ENCODE data around the gene RANBP17. TPM values are rescaled to one million over a fixed set of nuclear protein-coding genes. Genes with fewer than 3 reads are reported as not detected.
"Not testable (repeated sequence)": the region's sequence is repeated elsewhere in the genome, so short reads cannot be mapped to it uniquely, and the experiment has no call there.

The RANBP17 gene
- total RNA-seq, 2 donors from 2014 or later: not detected

- not testable (repeated sequence) for H3K36me3 Mint-ChIP-seq (ENCODE audit: low read depth); H3K4me3 Mint-ChIP-seq; DNase-seq; H3K9me3 ChIP-seq (ENCODE audit: control insufficient read depth, low read length, poor library complexity, severe bottlenecking); H3K27me3 Mint-ChIP-seq; ATAC-seq; H3K27ac Mint-ChIP-seq; H3K4me1 Mint-ChIP-seq
Measured at GRCh38 chr5:170935534-170936218, 73.9 kb downstream of the RANBP17 start.

DNA sequence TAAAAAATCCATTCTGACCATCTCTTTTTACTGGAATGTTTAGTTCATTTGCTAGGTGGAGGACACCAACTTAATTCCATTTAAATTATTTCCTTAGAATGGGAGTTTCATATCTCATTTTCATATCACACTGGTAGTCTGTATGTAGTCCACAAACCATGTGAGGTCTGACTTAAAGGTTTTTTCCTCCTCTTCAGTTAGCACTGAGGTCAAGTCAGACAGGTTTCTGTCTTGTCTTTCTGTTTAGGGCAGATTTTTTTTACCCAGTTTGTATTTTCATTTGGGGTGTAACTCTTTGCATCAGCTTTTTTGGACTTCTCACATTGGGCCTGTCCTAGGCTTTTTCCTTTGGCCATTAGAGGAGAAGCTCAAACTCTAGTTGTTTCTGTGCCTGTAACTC lies 75.3 kb downstream of the RANBP17 start:
- H3K9me3 ChIP-seq (ENCODE audit: control insufficient read depth, low read length, poor library complexity, severe bottlenecking): no peaks in the 10 kb centered on the region
- H3K36me3 Mint-ChIP-seq (ENCODE audit: low read depth): peaks cover 2% of the 10 kb centered on the region
- no peak overlapping the region for H3K27ac Mint-ChIP-seq
- H3K4me3 Mint-ChIP-seq: no peak overlapping the region
- no peaks in the 10 kb centered on the region for H3K4me1 Mint-ChIP-seq
- H3K27me3 Mint-ChIP-seq: no peaks in the 10 kb centered on the region
- no peak for ATAC-seq
- DNase-seq: no peak

DNA sequence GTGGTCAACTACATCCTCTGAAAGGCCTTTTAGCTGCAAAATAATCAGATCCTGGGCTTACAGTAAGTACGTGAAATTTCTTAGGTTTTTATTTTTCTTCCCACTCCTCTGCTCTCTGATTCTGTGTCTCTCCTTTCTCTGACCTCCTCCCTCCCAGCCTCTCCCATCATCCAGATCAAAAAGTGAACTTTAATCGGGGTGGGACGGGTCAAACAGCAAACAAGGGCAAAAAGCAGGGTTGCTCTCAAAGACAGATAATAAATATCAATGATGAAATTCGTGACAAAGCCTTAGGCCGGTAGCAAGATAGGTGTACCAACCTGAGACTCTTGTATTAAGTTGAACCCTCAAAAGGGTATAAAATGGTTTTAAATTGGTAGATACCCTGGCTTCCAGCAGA lies 76.1 kb downstream of the RANBP17 start:
- ATAC-seq (no peak), DNase-seq (no peak)
- Mint-ChIP-seq H3K36me3 (ENCODE audit: low read depth) (peaks cover 2% of the 10 kb centered on the region), H3K4me3 (no peak overlapping the region), H3K27ac (no peak overlapping the region), H3K27me3 (no peaks in the 10 kb centered on the region), H3K4me1 (no peaks in the 10 kb centered on the region)
- H3K9me3 ChIP-seq (ENCODE audit: control insufficient read depth, low read length, poor library complexity, severe bottlenecking): no peaks in the 10 kb centered on the region

GRCh38 chr5:170939178-170939577 lies 77.4 kb downstream of the RANBP17 start:
- Mint-ChIP-seq H3K27me3 (no peaks in the 10 kb centered on the region), H3K4me3 (no peak overlapping the region), H3K27ac (no peak overlapping the region), H3K4me1 (no peaks in the 10 kb centered on the region), H3K36me3 (ENCODE audit: low read depth) (no peaks in the 10 kb centered on the region)
- no peaks in the 10 kb centered on the region for H3K9me3 ChIP-seq (ENCODE audit: control insufficient read depth, low read length, poor library complexity, severe bottlenecking)
- ATAC-seq: no peak
- DNase-seq: no peak

DNA sequence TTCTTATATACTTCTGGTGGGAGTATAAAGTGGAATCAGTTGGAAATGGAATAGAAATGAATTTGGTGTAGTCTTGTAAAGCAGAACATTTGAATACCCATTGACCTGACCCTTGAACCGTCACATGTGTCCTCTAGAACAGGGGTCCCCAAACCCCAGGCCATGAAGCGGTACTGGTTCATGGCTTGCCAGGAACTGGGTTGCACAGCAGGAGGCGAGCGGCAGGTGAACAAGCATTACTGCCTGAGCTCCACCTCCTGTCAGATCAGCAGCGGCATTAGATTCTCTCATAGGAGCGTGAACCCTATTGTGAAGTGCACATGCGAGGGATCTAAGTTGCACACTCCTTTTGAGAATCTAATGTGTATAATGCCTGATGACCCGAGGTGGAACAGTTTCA lies 80.0 kb downstream of the RANBP17 start:
- DNase-seq (no peak), ATAC-seq (no peak)
- Mint-ChIP-seq H3K27ac (no peak overlapping the region), H3K4me3 (no peak overlapping the region), H3K4me1 (no peaks in the 10 kb centered on the region), H3K27me3 (peaks cover 7% of the 10 kb centered on the region), H3K36me3 (ENCODE audit: low read depth) (no peaks in the 10 kb centered on the region)
- H3K9me3 ChIP-seq (ENCODE audit: control insufficient read depth, low read length, poor library complexity, severe bottlenecking): no peaks in the 10 kb centered on the region

DNA sequence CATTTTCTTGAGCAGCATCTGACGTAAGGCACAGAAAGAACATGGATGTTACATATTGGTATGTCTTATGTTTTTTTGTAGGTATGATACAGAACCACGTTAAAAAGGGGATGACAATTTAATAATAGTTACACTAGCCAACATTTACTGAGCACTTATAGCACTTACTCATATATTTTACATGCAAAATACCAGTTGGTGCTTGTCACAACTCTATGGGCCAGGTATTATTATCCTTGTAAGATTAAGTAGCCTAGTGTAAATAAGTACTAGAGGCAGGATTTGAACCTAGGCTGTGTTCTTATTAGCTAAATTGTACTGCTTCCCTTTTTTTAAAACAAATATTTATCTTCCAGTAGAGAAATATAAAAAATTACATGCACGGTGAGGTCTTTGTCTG lies 83.5 kb downstream of the RANBP17 start:
- Mint-ChIP-seq H3K4me1 (no peaks in the 10 kb centered on the region), H3K27ac (no peak overlapping the region), H3K4me3 (no peak overlapping the region), H3K36me3 (ENCODE audit: low read depth) (no peaks in the 10 kb centered on the region), H3K27me3 (peaks cover 7% of the 10 kb centered on the region)
- ATAC-seq (no peak), DNase-seq (no peak)
- H3K9me3 ChIP-seq (ENCODE audit: control insufficient read depth, low read length, poor library complexity, severe bottlenecking): no peaks in the 10 kb centered on the region

DNA sequence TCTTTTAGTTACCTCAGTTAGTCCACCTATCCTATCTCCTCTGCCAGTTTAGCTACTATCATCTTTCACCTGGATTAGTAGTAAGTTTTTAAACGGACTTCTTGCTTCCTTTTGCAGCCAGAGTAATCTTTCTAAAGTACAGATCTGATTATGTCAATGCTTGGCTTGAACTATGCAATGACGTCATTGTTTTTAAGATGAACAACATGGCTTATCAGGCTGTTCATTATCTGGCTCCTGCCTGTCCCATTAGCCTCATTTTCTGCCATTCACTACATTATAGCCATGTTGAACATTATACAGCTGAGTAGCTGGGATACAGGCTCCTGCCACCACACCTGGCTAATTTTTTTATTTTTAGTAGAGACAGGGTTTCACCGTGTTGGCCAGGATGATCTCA lies 98.7 kb downstream of the RANBP17 start:
- no peaks in the 10 kb centered on the region for H3K36me3 Mint-ChIP-seq (ENCODE audit: low read depth)
- no peaks in the 10 kb centered on the region for H3K4me1 Mint-ChIP-seq
- H3K27ac Mint-ChIP-seq: no peak overlapping the region
- H3K9me3 ChIP-seq (ENCODE audit: control insufficient read depth, low read length, poor library complexity, severe bottlenecking): no peaks in the 10 kb centered on the region
- ATAC-seq (no peak), DNase-seq (no peak)
- H3K4me3 Mint-ChIP-seq: no peak overlapping the region
- no peaks in the 10 kb centered on the region for H3K27me3 Mint-ChIP-seq

- Mint-ChIP-seq H3K36me3 (ENCODE audit: low read depth) (no peaks in the 10 kb centered on the region), H3K4me3 (no peak overlapping the region), H3K4me1 (no peaks in the 10 kb centered on the region), H3K27me3 (no peaks in the 10 kb centered on the region), H3K27ac (no peak overlapping the region)
- ATAC-seq (no peak), DNase-seq (no peak)
- no peaks in the 10 kb centered on the region for H3K9me3 ChIP-seq (ENCODE audit: control insufficient read depth, low read length, poor library complexity, severe bottlenecking)
Measured at GRCh38 chr5:170963521-170963920, 101.7 kb downstream of the RANBP17 start.

DNA sequence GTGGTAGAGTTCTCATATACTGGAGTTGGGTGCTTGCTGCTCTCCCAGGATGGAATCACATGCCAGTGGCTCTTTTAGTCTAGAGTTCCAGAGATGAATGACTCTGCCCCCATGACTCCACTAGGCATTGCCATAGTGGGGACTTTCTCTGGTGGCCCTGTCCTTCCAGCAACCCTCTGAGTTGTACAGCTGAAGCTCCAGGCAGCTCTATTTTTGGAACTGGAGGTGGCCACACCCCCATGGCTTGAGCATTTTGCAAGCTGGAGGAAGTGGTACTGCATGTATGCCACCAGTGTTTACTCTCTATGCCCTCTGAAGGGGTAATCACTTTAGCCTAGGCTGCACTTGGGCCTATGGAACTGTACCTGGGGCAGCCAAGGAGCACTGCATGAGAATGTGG lies 112.6 kb downstream of the RANBP17 start:
- Mint-ChIP-seq H3K4me1 (no peaks in the 10 kb centered on the region), H3K4me3 (no peak overlapping the region), H3K36me3 (ENCODE audit: low read depth) (no peaks in the 10 kb centered on the region), H3K27me3 (peaks cover 5% of the 10 kb centered on the region), H3K27ac (no peak overlapping the region)
- H3K9me3 ChIP-seq (ENCODE audit: control insufficient read depth, low read length, poor library complexity, severe bottlenecking): no peaks in the 10 kb centered on the region
- ATAC-seq (no peak), DNase-seq (no peak)

DNA sequence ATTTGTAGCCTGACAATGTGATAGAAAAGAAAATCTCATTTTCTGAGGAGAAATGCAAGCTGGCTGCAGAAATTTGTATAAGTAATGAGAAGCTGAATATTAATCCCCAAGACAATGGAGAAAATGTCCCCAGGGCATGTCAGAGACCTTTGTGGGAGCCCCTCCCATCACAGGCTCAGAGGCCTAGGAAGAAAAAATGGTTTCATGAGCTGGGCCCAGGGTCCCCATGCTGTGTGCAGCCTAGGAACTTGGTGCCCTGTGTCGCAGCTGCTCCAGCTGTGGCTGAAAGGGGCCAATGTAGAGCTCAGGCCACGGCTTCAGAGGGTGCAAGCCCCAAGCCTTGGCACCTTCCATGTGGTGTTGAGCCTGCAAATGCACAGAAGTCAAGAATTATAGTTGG lies 118.4 kb downstream of the RANBP17 start:
- not testable (repeated sequence) for H3K4me3 Mint-ChIP-seq; H3K4me1 Mint-ChIP-seq; ATAC-seq; H3K27me3 Mint-ChIP-seq; H3K36me3 Mint-ChIP-seq (ENCODE audit: low read depth); H3K9me3 ChIP-seq (ENCODE audit: control insufficient read depth, low read length, poor library complexity, severe bottlenecking); DNase-seq; H3K27ac Mint-ChIP-seq

DNA sequence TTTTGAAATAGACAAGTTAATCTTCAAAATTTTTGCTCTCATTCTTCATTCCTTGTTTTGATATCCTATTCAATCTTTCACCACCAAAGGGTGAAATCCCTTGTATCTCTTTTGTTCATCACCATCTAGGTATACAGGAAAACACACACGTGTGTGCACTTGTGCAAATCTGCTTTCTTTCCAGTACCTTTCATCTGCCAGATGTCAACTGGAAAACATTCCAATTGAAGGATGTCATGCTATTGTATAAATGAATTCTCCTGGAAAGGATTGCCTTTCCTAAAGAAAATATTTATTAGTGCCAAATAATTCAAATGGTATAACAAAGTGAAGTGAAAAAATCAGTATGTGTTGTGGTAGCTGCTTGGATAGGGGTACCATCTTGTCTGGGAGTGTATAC lies 123.7 kb downstream of the RANBP17 start:
- H3K27me3 Mint-ChIP-seq: peaks cover 5% of the 10 kb centered on the region
- no peaks in the 10 kb centered on the region for H3K9me3 ChIP-seq (ENCODE audit: control insufficient read depth, low read length, poor library complexity, severe bottlenecking)
- H3K27ac Mint-ChIP-seq: no peak overlapping the region
- ATAC-seq: no peak
- H3K36me3 Mint-ChIP-seq (ENCODE audit: low read depth): no peaks in the 10 kb centered on the region
- DNase-seq: no peak
- H3K4me1 Mint-ChIP-seq: no peaks in the 10 kb centered on the region
- no peak overlapping the region for H3K4me3 Mint-ChIP-seq

- no peak overlapping the region for H3K27ac Mint-ChIP-seq
- no peak for DNase-seq
- no peaks in the 10 kb centered on the region for H3K36me3 Mint-ChIP-seq (ENCODE audit: low read depth)
- H3K4me1 Mint-ChIP-seq: no peaks in the 10 kb centered on the region
- no peaks in the 10 kb centered on the region for H3K9me3 ChIP-seq (ENCODE audit: control insufficient read depth, low read length, poor library complexity, severe bottlenecking)
- no peak overlapping the region for H3K4me3 Mint-ChIP-seq
- H3K27me3 Mint-ChIP-seq: peaks cover 5% of the 10 kb centered on the region
- no peak for ATAC-seq
Measured at GRCh38 chr5:170986598-170986997, 124.8 kb downstream of the RANBP17 start.

GRCh38 chr5:170993476-170993875 lies 131.7 kb downstream of the RANBP17 start:
- ATAC-seq: no peak
- H3K4me3 Mint-ChIP-seq: no peak overlapping the region

DNA sequence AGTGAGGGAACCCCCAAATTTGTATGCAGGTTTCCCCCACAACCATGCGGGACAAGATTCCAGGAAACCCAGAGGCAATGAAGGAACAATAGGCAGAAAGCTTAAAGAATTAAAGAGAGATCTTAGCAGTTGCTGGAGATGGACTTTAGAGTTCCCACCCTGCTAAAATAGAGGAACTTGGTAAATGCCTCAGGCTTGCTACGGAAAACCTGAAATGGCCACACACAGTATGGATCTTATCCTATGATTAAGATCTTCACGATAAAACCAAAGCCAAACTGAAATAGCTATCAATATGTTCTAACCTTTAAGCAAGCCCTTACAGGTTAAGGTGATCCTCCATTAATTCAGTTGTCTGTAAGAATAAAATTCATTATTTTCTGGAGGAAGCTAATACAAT lies 148.3 kb downstream of the RANBP17 start:
- H3K36me3 Mint-ChIP-seq (ENCODE audit: low read depth): no peaks in the 10 kb centered on the region
- H3K27ac Mint-ChIP-seq: no peak overlapping the region
- no peaks in the 10 kb centered on the region for H3K9me3 ChIP-seq (ENCODE audit: control insufficient read depth, low read length, poor library complexity, severe bottlenecking)
- ATAC-seq (no peak), DNase-seq (no peak)
- no peaks in the 10 kb centered on the region for H3K4me1 Mint-ChIP-seq
- no peaks in the 10 kb centered on the region for H3K27me3 Mint-ChIP-seq
- no peak overlapping the region for H3K4me3 Mint-ChIP-seq

More at GRCh38 chr5:170993476-170993875, 131.7 kb downstream of the RANBP17 start:
- H3K27ac Mint-ChIP-seq: no peak overlapping the region
- H3K9me3 ChIP-seq (ENCODE audit: control insufficient read depth, low read length, poor library complexity, severe bottlenecking): no peaks in the 10 kb centered on the region
- DNase-seq: no peak
- H3K27me3 Mint-ChIP-seq: no peaks in the 10 kb centered on the region
- H3K36me3 Mint-ChIP-seq (ENCODE audit: low read depth): no peaks in the 10 kb centered on the region
- H3K4me1 Mint-ChIP-seq: peaks cover 4% of the 10 kb centered on the region

Data from T-helper 17 cell (primary cell).